Cardiac fibroblast (primary cell): ENCODE measurements around the gene JPH2.

ENCODE experiments used
- DNase-seq, 2 donors: peaks; one replicate each; pipeline versions ENCODE4 v3.0.0 to v3.0.0-alpha.2; 2010; ENCODE audit warnings: low read depth in 2 of 2
- H3K4me3 ChIP-seq, 2 donors: replicated peaks in 1 of 2; 1 replicate in 1 of 2; 2 replicates in 1 of 2; pipeline ENCODE4 v1.5.1; 2011; ENCODE audit warnings: low read depth in 2 of 2, low read length in 2 of 2, mild to moderate bottlenecking in 2 of 2, moderate library complexity in 1 of 2
- TF ChIP-seq, protein P1 (sequence below): IDR thresholded peaks from one replicate; pipeline ENCODE4 v1.5.1; 2011; ENCODE audit warnings: low read depth, mild to moderate bottlenecking, low read length, inconsistent platforms

The JPH2 gene

DNA sequence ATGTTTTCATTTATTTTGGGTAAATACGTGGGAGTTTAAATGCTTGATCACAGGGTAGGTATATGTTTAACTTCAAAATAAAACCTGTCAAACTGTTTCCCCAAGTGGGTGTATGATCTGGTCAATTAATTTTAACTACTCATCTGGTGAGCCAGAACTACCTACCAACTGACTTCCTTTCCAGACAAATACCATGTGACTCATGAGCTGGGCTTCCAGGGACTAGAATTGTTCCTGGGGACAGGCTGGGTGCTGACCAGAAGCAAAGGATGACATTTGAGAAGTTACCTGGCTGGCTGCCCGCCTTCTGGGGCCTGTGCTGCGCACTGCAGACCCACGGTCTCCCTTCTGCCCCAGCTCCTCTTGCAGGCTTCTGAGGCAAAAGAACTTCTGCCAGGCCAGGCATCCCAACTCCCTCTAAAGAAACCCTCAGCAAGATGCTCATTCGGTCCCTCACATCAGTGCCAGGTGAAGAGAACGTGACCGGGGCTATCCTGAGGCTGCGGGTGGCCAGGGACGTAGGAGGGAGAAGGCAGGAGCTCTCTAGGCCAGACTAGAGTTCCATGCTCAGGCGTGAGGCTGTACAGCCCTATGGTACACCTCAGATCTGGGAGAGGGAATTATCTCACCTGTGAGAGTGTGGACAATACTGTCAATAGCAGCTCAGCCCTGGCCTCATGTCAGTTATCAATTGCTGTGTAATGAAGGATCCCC, 103.6 kb downstream of the JPH2 start:
- no peak overlapping the region for H3K4me3 ChIP-seq
- TF ChIP-seq, protein P1, sequence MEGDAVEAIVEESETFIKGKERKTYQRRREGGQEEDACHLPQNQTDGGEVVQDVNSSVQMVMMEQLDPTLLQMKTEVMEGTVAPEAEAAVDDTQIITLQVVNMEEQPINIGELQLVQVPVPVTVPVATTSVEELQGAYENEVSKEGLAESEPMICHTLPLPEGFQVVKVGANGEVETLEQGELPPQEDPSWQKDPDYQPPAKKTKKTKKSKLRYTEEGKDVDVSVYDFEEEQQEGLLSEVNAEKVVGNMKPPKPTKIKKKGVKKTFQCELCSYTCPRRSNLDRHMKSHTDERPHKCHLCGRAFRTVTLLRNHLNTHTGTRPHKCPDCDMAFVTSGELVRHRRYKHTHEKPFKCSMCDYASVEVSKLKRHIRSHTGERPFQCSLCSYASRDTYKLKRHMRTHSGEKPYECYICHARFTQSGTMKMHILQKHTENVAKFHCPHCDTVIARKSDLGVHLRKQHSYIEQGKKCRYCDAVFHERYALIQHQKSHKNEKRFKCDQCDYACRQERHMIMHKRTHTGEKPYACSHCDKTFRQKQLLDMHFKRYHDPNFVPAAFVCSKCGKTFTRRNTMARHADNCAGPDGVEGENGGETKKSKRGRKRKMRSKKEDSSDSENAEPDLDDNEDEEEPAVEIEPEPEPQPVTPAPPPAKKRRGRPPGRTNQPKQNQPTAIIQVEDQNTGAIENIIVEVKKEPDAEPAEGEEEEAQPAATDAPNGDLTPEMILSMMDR = no peak
- DNase-seq = peak; percentile 36 to 47

DNA sequence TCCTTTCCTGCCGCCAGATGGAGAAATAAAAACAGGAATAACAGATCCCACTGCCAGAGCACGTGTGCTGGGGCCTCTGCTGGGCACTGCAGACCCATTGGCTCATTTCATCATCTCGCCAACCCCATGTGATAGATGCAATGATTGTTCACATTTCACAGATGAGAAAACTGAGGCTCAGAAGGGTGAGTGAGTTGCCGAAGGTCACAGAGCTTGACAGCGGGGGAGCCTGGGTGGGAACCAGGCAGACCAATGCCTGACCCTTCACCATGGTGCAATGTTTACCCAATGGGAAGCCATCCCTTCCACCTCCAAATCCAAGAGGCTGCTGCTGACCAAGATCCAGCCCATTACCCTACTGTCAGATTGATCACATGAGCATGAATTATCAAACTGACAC, 105.1 kb downstream of the JPH2 start:
- H3K4me3 ChIP-seq = no peak overlapping the region
- no peak for DNase-seq
- TF ChIP-seq, protein P1 = no peak

DNA sequence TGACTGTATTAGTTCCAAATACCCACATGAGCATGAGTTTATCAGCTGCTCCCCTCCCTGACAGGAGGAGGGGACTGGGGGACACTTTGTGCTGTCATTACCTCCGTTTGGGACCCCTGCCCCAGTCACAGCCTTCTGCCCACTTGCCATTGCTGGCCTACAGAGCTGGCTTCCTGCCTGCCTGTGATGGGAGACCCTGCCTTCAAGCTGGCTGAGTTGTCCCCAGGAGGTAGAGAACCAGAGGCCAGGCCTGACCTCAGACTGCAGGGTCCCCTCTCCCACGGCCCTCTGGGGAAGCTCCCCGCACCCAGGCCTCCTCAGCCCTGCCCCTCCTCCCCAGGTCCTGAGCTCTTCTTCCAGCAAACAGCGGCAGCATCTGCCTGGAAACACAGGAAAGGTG, 105.5 kb downstream of the JPH2 start:
- H3K4me3 ChIP-seq = no peak overlapping the region
- TF ChIP-seq, protein P1 = no peak
- no peak for DNase-seq

DNA sequence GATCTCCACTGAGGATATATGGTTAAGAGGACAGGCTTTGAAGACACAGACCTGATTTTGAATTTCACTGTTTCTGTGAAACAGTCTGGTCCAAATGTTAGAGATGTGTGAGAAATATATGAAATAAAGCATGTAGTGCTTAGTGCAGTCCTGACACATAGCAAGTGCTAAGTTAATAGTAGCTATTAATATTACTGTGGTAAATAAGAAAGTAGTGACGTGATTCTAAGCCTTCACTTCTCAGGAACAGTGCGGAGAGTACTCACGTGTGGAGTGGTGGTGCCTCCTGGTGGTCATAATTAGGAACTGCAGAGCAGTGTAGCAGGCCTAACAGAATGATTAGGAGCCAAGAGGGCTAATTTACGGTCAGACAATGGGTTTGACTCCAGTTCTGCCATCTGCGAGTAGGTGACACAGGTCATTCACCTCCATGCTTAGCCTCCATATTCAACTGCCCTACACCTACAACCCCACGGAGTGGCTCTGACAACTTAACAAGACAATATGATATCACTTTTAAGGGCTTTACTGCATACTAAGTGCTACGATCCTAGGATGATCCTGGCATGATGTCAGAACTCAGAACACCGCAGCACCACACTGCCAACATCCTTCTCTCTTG, 106.2 kb downstream of the JPH2 start:
- H3K4me3 ChIP-seq = no peak overlapping the region
- TF ChIP-seq, protein P1 = peak; percentile 96
- DNase-seq = peak; percentile 85 to 87

DNA sequence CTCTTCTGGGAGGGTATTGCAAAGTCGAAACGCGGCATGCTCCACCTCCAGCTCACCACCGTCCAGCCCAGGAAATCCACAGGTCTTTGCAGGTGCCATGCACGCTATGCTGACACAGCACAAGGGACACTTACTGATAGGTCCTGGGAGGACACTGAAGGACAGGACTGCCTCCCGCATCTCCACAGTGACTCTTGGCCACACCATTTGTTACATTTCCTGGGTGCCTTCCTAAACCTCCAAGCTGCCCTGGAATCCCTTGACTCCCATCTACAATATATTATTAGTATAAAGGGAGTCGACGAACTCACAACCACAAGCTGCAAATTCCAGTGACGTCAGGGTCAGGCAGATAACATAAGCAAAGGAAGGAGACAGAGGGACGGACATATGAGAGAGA, 106.9 kb downstream of the JPH2 start:
- DNase-seq = peak in 1 of 2 donors; percentile 28
- no peak overlapping the region for H3K4me3 ChIP-seq
- TF ChIP-seq, protein P1 = no peak

DNA sequence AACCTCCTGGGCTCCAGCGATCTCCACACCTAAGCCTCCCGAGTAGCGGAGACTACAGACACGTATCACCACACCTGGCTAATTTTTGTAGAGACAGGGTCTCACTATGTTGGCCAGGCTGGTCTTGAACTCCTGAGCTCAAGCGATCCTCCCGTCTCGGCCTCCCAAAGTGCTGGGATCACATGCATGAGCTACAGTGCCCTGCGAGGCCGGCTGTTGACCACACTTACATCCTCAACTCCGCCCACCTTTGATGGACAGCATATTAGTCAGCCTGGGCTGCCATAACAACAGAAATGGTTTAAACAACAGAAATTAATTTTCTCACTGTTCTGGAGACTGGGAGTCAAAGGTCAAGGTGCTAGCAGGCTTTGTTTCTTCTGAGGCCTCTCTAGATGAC, 107.7 kb downstream of the JPH2 start:
- TF ChIP-seq, protein P1 = no peak
- no peak overlapping the region for H3K4me3 ChIP-seq
- peak in 1 of 2 donors; percentile 9 for DNase-seq
